ENCODE data around the gene CPN1.
"Not testable (repeated sequence)": the region's sequence is repeated elsewhere in the genome, so short reads cannot be mapped to it uniquely, and the experiment has no call there.

CPN1 gene

DNA sequence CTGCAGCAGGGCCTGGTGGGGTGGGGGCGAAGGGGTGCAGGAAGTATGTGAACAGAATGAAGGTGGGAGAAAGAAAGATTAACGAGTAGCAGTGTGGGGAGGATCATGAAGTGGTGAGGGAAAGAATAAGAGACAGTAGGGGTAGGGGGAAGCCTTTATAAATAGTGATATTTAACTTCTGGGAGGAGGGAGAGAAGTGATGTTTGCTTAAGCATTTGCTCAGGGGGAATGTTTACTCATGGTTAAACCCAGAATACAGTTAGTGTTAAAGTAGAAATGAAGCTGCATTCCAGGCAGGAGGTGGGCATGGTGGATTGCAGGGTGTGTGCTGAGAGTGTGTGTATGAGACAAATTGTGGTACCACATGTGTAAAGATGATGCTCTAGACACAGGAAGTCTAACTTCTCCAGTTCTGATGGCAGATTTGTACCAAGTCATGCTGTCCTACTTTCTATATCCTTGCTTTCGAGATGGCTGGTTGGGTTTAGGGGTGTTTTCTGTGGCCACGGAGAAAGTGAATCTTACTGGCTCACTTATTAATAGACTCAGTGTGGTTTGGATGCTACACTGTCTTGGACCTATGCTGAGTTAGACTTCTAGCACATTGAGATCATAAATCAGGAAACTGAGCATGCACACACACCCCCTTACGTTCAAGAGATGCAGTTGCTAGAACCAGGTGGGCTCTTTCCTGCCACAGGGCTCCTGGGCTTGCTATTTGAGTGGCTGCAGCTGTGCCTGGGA, 61.4 kb downstream of the CPN1 start:
- TF ChIP-seq, protein P1, sequence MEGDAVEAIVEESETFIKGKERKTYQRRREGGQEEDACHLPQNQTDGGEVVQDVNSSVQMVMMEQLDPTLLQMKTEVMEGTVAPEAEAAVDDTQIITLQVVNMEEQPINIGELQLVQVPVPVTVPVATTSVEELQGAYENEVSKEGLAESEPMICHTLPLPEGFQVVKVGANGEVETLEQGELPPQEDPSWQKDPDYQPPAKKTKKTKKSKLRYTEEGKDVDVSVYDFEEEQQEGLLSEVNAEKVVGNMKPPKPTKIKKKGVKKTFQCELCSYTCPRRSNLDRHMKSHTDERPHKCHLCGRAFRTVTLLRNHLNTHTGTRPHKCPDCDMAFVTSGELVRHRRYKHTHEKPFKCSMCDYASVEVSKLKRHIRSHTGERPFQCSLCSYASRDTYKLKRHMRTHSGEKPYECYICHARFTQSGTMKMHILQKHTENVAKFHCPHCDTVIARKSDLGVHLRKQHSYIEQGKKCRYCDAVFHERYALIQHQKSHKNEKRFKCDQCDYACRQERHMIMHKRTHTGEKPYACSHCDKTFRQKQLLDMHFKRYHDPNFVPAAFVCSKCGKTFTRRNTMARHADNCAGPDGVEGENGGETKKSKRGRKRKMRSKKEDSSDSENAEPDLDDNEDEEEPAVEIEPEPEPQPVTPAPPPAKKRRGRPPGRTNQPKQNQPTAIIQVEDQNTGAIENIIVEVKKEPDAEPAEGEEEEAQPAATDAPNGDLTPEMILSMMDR (IDR thresholded peaks at IDR 0.05; ENCODE audit: low read depth, low read length): no peak
- in situ Hi-C loops (cut with HindIII; ENCODE audit: low sequenced_read_pairs): no loop called here
- H3K4me3 ChIP-seq (ENCODE audit: low read depth, low read length): no peak overlapping the region
- no peak for DNase-seq (ENCODE audit: low read depth, low spot score)

DNA sequence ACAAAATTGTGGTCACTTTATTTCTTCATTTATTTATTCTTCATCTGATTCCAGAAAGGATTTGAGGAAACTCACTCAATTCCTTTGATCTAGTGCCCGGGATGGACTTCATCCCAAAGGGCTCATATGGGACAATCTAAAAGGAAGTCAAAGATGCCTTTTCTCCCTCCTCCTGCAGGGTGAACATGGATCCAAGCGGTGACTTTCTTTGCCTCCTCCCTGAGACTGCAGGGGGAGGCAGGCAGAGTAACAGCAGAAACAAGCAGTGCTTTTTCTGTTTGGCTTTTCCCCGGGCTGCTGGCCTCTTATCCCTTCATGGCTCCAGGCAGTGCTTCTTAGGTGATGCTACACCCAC, 61.9 kb downstream of the CPN1 start:
- no peak overlapping the region for H3K4me3 ChIP-seq (ENCODE audit: low read depth, low read length)
- in situ Hi-C loops (cut with HindIII; ENCODE audit: low sequenced_read_pairs): no loop called here
- no peak for DNase-seq (ENCODE audit: low read depth, low spot score)
- TF ChIP-seq, protein P1 (IDR thresholded peaks at IDR 0.05; ENCODE audit: low read depth, low read length): peak; percentile 30

DNA sequence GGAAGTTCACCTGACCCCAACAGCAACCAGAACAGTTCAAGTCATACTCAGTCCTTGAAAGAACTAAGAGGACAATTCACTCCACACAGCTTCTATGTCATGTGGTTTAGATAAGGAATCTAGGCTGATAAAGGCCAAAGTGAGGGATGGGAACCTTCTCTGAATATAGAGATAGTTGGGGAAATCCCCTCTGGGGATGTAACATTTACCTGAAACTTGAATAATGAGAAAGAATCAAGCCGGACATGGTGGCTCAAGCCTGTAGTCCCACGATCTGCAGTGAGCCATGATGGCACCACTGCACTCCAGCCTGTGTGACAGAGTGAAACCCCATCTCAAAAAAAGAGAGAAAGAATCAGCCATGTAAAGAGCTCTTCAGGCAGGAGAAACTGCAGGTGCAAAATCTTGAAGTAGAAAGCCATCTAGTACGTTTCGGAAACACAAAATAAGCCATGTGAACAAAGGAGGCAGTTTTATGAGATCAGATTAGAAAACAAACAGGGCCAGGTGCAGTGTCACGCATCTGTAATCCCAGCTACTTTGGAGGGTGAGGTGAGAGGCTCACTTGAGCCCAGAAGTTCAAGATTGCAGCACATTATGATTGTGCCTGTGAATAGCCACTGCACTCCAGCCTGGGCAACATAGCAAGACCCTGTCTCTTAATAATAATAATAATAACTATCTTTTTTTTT, 67.5 kb downstream of the CPN1 start:
- TF ChIP-seq, protein P1 (IDR thresholded peaks at IDR 0.05; ENCODE audit: low read depth, low read length): no peak
- in situ Hi-C loops (cut with HindIII; ENCODE audit: low sequenced_read_pairs): no loop called here

DNA sequence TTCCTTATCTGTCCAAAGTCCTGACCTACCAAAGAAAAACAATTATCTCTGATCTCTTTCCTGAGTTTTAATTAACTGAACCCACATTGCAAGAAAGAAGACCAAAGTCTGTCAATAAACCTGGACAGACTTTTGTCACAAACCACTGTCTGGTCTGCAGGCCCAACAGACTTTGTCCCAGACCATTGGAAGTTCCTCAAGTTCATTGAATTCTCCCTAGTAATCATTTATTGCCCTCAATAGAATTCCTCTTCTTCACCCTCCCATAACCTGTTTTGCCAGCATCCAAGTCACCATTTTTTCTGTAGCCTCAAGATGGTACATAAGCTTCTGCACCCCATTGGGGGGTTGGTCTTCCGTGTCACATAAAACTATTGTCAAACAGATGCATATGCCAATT, 68.0 kb downstream of the CPN1 start:
- in situ Hi-C loops (cut with HindIII; ENCODE audit: low sequenced_read_pairs): no loop called here
- TF ChIP-seq, protein P1 (IDR thresholded peaks at IDR 0.05; ENCODE audit: low read depth, low read length): no peak
- H3K4me3 ChIP-seq (ENCODE audit: low read depth, low read length): no peak overlapping the region

More for the DNA sequence above, 67.5 kb downstream of the CPN1 start:
- no peak overlapping the region for H3K4me3 ChIP-seq (ENCODE audit: low read depth, low read length)
- no peak for DNase-seq (ENCODE audit: low read depth, low spot score)

DNA sequence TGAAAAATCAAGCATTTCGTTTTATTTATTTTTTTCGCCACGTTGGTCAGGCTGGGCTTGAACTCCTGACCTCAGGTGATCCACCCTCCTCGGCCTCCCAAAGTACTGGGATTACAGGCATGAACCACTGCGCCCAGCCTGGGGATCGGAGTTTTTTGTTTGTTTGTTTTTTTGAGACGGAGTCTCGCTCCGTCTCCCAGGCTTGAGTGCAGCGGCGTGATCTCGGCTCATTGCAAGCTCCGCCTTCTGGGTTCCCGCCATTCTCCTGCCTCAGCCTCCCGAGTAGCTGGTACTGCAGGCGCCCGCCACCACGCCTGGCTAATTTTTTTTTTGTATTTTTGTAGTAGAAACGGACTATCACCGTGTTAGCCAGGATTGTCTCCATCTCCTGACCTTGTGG, 69.8 kb downstream of the CPN1 start:
- H3K4me3 ChIP-seq (ENCODE audit: low read depth, low read length); DNase-seq (ENCODE audit: low read depth, low spot score); in situ Hi-C loops (cut with HindIII; ENCODE audit: low sequenced_read_pairs): not testable (repeated sequence)

More for the DNA sequence above, 68.0 kb downstream of the CPN1 start:
- DNase-seq (ENCODE audit: low read depth, low spot score): no peak

DNA sequence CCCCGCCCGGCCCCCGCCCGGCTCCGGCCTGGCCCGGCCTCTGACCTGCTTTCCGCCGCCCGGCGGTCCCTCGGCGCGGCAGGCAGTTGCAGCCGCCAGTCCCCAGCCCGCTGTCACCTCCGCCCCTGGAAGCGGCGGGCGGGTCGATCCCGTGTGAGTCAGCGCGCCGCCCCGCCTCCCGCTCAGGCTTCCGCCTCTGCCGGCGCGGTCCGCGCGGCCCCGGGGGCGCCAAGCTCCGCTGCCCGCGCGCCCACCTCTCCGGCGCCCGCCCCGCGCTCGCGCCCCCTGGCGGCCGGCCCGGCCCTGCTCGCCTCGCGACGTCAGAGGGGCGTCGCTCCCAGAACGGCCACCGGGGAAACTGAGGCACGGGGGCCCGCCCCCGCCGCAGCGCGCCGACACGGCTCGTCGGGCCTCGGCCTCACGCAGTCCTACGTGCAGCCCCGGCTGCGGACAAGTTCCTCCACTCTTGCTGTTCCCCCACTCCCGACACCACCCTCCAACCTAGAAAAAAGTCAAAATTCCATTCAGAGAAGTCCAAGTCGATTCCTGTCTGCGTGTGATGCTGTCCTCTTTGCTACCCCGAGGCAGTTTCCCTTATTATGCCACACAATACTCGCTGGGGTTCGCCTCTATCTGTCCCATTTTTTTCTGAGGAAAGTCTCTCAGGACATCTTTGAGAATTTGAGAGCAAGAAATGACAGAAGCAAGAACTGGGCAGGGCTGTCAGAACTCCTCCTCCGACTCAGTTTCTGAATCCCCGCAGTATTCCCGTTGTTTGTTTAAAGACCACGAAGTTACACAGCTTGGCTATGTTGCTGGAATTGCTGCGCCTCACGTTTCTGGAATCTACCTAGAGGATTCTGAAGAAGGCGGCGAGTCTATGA, 71.6 kb downstream of the CPN1 start, which contains the start of gene DNMBP:
Gene DNMBP (minus strand): TSS at position 155 of the 884 bp plus-strand sequence. CDS start 37,823 bp downstream, outside the sequence.
- peak; percentile 83 for DNase-seq (ENCODE audit: low read depth, low spot score)
- TF ChIP-seq, protein P1 (IDR thresholded peaks at IDR 0.05; ENCODE audit: low read depth, low read length): peak; percentile 40
- peak within 1 kb of the TSS; percentile 89 for H3K4me3 ChIP-seq (ENCODE audit: low read depth, low read length)
- in situ Hi-C loops (cut with HindIII; ENCODE audit: low sequenced_read_pairs): no loop called here
